HS-27A (cell line): ENCODE measurements around the gene KCNQ1.

ENCODE experiments used
- DNase-seq: peaks from one replicate; pipeline ENCODE4 v3.0.0-alpha.2; 2012; ENCODE audit warnings: low read depth, missing footprints

The KCNQ1 gene

DNA sequence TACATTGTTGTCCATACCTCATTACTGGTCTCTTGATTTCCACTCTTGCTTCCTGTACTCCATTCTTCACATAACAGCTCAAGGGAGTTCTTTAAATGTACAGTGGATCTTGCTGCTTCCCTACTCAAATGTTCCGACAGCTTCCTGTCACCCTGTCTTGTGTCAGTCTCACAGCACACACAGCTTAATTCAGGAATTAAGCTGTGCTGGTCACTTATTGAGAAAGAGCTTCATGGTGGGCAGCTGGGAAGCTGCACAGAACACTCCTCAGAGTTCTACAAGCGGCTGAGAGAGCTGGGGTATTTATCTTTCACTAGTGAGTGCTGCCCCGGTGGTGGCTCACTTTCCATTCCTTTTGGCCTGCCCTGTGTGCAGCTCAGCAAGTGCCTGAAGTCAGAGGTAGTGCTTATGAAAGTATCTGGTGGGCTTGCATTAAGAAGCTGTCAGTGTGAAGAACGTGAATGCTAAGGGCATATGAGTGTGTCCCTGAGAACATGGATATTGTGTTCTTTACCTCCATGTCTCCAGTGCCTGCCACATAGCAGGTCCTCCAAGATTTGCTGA lies 206.3 kb downstream of the KCNQ1 start:
- DNase-seq = no peak

DNA sequence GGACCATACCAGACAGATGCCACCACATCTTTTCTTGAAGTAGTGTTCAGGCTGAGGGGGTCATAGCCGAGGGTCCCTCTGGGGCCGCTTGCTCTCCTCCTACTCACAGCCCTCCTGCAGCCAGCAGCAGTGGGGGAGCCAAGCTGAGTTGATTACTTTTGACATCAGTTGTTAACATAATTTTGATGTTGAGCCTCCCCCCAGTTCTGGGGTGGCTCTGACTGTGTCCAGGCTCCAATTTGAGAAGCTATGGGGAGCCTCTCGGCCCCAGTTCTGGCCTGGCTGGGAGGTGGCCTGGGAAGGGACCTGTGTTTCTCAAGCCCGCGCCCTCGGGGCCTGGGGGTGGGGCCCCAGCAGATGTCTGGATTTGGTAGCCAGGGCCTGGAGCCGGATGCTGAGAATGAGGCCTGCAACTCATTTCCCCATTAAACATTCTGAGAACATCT lies 207.0 kb downstream of the KCNQ1 start:
- DNase-seq = no peak

DNA sequence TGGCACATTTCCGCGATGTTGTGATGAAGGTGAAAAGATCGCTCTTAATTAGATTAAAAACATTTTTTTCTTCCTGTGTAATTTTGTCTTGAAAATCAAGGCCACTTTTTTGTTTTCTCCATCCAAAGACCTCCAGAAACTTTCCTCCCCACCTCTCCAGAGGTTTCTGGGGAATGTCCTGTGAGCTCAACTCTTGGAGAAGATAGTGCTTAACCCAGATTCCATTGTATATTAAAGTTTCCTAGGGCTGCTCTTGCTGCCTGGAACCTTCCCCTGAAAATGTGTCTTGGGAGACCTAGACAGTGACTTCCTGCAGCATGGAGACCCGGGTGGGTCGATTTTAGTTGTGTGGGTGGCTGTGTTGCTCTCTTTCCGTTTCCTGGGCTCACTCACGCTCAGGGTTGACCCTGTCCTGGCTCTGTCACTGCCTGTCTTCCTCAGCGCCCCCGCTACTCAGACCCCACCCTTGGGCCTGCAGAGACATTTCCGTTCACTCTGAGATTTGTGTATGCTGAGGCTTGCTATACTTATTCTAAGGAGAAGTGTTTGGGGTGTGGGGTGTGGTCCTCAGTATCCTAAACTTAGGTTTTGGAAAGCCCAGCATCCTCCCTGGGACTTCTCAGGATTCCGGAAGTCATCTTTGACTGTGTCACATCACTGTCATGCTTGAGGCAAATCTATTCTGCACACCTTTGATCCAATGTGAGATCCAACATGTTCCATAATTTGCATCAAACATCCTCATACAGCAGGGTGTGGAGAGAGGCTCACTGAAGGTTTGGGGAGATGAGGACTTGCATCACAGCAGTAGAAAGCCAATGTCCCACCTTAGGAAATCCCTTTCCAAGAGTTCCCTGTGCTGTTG lies 207.8 kb downstream of the KCNQ1 start:
- DNase-seq = no peak

DNA sequence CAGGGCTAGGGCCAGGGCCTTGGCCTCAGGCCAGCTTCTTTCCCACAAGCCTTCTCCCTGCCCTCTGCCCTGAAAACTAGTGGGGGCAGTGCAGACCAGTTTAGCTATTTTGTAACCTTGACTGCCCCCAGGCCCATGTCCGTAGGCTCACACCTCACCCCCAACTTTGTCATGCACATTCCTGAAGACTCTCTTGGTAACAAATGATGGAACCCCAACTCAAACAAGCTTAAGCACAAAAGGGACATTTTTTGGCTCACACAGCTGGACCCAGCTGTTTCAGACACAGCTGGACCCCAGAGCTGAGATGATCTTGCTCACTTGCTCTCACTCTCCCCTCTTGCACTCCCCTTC lies 208.4 kb downstream of the KCNQ1 start:
- no peak for DNase-seq

DNA sequence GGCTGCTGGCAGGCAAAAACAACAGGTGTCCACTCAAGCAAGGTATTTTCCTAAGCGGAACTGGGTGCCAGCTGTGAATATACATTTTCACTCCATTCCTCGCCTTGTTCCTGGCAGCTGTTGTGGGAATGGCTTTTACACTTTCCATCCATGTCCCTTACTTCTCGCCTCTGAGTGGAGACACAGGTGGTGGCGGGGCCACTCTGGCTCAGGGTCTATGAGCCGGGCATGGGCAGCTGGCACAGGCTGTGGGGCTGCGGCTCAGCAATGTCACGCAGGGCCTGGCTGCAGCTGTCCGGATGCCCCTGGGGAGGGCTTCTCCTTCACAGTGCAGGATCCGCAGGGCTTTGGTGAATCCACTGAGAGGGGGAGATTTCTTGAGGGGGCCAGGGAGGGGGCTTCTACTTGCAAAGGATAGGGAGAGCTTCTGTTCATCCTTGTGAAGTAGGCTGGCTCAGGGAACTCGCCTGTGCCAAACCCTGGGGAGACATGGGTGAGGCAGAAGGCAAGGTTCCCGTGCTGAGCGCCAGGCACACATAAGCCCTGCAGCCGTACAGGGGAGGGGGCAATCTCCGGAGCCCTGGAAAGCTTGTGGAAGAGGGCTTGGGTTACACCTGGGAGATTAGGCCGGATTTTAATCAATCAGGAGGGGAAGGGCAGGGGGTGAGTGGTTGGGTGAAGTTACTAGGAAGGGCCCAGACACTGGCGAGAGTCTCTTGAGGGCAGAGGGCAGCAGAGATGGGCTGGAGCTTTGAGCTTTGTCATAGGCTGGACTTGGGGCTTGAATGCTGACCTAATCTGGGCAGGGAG lies 209.3 kb downstream of the KCNQ1 start:
- no peak for DNase-seq

DNA sequence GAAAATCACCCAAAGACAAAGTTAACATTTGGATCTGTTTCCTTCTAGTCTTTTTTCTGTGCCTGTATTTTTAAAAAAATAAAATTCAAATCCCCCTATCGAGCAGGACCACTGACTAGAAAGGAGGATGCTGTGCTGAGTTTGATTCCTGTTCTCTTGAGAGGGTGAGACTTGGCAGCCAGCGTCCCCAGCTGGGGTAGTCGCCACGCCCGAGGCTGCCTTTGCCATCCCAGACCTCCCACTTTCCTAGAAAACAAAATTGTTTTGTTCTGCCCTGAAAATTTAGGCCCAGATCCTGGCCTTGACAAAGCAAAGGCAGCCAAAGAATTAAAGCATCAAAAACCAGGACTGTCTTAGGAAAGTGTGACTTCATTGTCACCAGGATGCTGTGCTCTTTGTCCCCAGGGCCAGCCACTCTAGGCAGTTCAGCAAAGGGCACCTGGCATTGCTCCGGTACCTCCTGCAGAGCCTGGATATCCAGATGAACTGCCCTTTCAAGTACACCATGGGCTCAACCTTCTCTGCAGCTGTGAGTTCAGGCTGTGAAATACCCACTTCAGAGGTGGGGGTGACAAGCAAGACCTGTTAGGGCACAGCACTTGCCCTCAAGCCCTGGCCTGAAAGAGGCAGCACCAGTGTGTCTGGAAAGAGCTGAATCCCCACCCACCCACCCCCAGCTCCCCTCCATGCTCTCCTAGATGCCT lies 210.4 kb downstream of the KCNQ1 start:
- no peak for DNase-seq

DNA sequence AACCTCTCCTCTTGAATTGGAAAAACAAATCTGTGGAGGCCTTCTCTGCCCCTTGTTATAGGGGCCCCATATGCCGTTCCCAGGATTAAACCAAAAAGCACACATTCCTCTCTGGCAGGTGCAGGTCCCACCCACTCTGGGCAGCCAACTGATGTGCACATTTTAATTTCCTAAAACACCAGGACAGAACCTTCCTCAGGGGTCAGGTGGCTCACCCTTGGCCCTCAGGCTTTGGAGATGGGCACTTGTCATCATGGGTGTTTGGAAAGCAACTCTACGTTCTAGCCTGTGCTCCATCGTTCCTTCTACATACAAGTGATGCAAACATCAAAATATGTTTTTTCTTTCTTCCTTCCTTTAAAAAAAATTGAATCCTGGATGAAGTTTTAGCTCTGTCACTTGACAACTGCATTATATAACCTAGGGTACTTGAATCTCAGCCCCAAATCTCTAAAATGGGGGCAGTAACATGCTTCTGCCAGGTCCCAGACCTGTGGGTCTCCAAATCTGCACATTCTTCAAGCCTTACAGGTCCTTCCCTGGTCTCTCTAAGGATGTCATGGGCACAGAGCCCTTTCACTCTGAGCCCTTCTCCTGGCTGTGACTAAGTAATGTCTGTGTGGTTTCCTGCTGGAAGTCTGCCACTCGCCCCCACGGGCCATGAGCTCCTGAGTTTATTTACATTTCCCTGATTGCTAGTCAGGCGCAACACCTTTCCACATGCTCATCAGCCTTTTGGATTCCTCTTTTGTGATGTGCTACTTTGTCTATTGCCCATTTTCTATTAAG lies 211.2 kb downstream of the KCNQ1 start:
- no peak for DNase-seq

DNA sequence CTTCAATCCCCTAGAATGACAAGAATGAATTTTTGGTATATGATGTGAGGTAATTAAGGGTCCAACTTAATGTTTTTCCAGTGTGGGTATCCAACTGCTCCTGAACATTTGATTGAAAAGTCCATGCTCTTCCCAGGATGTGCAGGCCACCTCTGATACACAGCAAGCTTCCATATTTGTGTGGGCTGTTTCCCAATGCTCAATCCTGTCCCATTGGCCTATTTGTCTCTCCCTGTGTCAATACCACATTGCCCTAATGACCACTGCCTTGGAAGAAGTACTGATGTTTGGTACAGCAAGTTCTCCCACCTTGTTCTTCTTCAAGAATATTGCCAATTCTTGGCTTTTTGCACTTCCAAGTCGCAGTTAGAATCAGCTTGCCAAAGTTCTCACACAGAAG lies 212.1 kb downstream of the KCNQ1 start:
- DNase-seq = no peak

DNA sequence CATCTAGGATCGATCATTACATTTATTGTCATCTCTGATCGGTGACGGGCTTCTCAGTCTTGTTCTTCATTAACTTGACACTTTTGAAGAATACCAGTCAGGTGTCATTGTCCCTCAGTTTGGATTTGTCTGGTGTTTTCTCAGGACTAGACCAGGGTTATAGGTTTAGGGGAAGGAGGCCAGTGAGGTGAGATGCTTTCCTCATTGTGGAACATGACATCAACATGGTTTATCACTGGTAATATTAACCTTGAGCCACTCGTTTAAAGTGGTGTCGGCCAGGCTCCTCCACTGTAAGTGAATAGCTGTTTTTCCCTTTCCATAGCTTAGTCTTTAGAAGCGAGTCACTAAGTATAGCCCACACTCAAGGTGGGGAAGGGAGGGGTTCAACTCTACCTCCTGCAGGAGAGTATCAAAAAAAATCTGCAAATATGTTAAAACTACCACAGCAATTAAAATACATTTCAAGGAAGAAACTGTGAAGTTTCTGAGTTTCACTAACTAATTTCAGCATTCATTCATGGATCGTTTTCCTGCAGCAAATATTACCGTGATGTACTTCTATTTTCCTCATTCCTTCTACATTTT lies 213.0 kb downstream of the KCNQ1 start:
- no peak for DNase-seq

DNA sequence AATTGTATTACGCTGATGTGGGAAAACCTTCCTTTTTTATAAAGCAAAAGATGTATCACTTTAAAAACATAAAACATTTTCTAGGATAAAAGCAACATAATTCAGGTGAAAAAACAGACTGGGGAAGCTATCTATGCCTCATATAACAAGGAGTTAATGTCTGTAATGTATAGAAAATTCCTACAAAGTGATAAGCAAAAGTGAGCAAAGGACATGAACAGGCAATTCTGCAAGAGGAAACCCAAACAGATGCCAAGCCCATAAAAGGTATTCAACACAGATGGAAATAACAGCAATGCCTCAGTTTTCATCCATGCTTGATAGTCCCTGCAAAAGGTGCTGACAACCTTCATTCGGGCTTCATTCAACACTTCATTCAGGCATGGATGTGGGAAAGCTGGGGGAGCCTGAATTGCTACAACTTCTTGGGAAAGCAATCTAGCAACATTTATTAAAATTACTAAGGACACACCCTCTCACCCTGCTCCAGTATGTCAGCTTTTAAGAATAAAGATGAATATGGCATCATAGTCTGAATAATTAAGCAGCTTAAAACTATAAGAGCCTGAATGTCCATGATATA lies 215.6 kb downstream of the KCNQ1 start:
- DNase-seq = no peak

DNA sequence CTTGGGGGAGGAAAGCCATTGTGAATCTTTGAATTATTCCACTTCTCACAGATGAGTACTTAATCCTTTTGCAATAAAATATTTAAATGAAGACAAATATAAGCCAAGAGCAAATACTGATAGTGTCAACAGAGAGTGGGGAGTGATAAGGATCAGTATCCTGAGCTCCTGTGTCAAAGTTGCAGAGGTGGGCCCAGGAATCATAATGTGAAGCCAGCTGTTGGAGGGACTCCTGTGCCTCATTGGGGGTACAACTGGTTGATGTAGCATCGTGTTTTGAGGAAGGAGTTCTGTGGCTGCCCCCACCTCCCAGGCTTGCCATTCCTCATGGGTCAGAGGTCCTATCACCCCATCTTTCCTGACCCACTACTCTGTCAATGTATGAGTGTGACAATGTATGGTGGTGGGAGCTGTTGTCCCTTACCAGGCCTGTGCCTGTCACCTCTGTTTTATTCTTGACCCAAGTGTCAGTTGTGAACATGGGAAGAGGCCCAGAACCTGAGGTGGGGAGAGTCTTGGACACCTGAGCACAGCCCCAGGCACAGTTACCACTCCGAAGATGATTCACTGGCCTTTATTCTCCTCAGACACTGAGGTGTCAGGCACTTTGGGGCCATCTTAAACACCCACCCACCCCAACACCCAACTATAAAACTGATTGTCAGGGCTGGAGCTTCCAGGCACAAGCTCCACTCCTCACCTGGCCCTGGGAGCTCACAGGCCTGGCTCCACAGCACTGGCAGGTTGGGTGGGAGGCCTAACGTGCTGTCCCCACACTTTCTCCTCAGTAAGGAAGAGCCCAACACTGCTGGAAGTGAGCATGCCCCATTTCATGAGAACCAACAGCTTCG lies 216.6 kb downstream of the KCNQ1 start:
- DNase-seq = no peak

DNA sequence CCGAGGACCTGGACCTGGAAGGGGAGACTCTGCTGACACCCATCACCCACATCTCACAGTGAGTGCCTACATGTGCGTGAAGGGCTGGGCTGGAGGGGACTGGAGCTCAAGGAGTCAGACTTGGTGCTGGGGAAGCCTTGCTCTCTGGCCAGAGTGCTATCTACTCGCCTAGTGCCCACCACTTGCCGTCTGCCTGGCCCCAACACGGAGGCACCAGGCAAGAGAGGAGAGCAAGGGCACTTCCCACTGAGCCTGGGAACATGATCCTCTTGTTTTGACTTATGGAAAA lies 217.2 kb downstream of the KCNQ1 start:
- DNase-seq = no peak

DNA sequence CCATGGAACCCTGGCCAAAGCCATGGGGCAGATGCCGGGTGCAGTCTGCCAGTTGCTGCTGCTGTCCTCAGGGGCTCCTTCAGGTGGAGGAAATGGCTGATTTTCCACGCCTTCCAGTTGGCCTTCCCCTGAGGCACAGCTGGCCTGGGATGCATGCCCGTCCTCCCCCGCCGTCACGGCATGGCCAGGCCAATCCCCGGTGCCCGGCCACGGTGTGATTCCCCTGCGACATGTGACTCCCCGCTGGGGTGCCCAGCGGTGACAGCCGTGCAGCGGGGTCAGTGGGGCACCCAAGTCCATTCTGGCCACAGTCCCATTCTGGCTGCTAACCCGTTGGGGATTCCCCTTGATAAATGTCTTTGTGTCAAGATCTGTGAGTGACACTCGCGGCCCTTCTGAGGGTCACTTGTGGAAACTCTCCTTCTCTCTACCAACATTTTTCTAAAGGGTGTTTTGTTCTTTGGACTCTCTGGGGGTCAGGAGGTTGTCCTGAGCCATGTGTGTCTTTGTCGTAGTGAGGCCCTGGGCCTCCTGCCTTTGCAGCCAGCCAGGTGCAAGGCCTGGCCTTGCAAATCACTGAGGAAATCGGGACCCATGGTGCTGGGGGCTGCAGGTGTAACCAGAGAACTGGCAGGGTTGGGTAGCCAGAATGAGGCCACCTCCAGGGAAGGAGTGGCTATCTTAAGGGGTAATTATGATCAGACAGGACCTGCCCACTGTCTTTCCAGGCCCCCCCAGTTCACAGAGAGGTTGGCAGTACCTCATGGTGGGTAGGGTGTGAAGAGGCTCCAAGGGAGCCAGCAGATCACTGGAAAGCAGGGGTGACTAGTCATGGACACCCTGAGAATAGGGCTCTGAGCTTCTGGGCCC lies 217.9 kb downstream of the KCNQ1 start:
- no peak for DNase-seq

DNA sequence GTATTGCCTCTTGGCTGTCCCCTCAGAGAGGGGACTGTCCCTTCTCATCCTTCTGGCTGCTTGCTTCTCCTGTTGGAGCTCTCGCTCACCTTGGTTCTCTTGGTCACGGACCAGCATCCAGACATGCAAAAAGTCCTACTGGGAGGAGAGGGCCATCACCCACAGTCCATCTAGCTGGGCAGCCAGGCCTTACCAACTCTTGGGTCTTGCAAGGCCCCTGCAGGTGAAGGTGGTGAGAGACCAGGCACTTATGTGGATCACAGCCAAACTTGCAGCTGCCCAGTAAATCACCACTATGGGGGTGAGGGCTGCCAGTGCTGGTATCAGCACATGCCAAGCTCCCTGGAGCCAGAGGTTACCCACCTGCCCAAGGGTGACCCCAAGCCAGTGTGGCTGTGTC lies 218.7 kb downstream of the KCNQ1 start:
- DNase-seq = no peak

DNA sequence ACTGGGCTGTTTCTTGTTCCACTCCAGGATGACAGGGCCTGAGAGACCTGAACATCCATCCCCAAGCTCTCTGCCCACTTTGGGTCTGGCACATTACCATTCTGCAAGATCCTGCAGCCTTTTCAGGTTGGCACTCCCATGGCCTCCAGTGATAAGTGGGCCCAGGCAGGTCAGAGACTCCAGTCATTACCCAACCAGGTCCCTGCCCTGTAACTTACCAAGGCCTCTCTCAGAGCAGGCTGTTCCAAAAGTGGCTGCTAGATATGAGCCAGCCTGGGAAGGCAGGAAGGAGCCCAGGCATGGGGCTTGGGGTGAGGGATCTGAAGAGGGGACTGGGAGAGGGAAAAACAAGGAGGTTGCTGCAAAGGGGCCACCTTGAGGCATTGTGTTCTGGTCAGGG lies 219.1 kb downstream of the KCNQ1 start:
- DNase-seq = no peak

DNA sequence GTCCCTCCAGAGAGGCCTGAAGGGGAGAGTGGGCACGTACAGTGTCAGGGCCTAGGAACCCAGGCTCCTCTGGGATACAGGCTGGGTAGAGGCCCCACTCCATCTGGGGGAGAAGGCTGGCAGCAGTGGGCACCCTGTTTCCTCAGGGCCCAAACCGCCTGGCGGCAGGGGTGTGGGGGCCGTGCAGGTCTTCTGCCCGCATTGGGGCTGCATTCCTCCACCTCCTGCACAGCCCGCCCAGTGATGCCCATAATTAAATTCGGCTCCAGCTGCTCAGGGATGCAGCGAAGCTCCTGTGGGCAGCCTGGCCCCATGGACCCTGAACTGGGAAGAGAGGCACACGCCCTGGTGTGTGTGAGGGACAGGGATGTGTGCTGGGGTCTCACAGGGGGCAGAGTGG lies 219.6 kb downstream of the KCNQ1 start:
- DNase-seq = no peak

DNA sequence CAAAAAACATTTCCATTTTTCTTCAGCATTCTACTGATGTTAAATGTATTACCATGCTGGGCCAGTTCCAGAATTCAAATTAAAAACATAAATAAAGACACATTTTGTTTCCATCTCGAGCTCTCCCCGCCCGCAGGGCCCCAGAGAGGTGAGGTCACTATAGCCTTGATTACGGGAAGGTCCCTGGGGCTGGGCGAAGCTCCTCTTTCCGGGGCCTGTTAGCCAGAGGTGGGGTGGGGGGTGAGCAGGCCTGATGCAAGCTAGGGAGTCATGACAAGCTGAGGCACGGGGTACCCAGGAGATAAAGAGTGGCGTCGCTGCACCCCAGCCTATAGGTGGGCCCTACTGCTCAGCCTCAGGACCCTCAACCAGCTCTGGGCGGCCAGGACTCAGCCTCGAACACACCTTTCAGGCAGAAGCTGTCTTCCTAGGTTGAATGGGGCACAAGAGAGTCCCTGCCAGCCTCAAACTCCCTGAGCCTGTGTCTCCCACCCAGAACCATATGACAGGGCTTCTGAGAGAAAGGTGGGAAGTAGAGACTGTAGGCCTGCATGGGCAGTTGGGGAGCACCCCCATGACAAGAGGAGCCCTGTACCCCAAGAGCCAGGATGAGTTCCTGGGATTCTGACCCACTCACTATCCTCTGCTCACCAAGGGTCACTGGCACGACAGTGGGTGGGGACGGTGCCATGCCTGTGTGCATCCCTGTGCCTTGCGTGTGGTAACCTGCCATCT lies 220.2 kb downstream of the KCNQ1 start:
- no peak for DNase-seq
